Measurements from ENCODE around the gene MRAP2. TPM values are rescaled to one million over a fixed set of nuclear protein-coding genes. Genes with fewer than 3 reads are reported as not detected.
"Not testable (repeated sequence)": the region's sequence is repeated elsewhere in the genome, so short reads cannot be mapped to it uniquely, and the experiment has no call there.

MRAP2 gene
- total and polyA plus RNA-seq, 5 experiments from 2014 or later = not detected

DNA sequence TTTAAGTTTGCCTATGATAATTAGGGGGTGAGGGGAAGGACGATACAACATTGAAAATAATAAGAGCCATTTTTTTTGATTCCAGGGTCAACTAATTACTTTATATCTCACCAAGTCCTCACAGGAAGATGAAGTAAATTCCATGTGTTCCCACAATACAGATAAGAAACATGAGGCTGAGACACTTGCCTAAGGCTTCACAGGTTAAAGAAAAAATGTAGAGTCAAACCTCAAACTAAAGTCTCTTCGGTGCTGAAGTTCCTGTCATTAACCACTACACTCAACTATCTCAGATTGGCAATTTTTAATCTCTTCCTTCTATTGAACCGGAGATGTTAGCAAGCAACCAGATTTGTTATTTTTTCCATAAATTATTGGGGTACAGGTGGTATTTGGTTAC is 33.0 kb downstream of the MRAP2 start:
- no peaks in the 10 kb centered on the region for H3K4me1 Mint-ChIP-seq
- H3K4me3 Mint-ChIP-seq = no peak overlapping the region
- ATAC-seq = no peak
- peaks cover 0 to 4% (median 0%) of the 10 kb centered on the region in 3 donors for H3K36me3 Mint-ChIP-seq
- no peak for DNase-seq
- POLR2A ChIA-PET = no interaction called here
- H3K27ac Mint-ChIP-seq = no peak overlapping the region
- peaks cover 0 to 13% (median 0%) of the 10 kb centered on the region in 5 donors for H3K27me3 Mint-ChIP-seq
- peaks cover 0 to 20% (median 4%) of the 10 kb centered on the region in 9 donors for H3K9me3 Mint-ChIP-seq

GRCh38 chr6:84068873-84069272 is 35.3 kb downstream of the MRAP2 start:
- H3K4me1 Mint-ChIP-seq, ATAC-seq, H3K36me3 Mint-ChIP-seq, DNase-seq, H3K27ac Mint-ChIP-seq, H3K4me3 Mint-ChIP-seq, POLR2A ChIA-PET: not testable (repeated sequence)
- Mint-ChIP-seq H3K27me3 (peaks cover 2 to 27% (median 9%) of the 10 kb centered on the region in 5 donors), H3K9me3 (peaks cover 0 to 31% (median 6%) of the 10 kb centered on the region in 9 donors)

DNA sequence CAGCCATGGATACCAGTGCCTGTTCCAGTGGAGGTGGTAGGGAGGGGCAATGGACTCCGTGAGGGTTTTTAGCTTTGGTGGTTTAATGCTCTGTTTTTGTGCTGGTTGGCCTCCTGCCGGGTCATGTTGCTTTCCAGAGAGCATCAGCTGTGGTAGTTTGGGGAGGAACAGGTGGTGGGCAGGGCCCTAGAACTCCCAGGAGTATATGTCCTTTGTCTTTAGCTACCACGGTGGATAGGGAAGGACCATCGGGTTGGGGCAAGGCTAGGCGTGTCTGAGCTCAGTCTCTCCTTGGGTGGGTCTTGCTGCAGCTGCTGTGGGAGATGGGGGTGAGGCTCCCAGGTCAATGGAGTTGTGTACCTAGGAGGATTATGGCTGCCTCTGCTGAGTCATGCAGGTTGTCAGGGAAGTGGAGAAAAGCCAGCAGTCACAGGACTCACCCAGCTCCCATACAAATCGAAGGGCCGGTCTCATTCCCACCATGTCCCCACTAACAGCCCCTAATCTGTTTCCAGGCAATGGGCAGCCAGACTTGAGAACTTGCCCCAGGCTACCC is 38.9 kb downstream of the MRAP2 start:
- POLR2A ChIA-PET = no interaction called here
- DNase-seq (no peak), ATAC-seq (no peak)
- Mint-ChIP-seq H3K36me3 (peaks cover 0 to 8% (median 0%) of the 10 kb centered on the region in 3 donors), H3K9me3 (peaks cover 0 to 31% (median 6%) of the 10 kb centered on the region in 9 donors), H3K27ac (no peak overlapping the region), H3K4me3 (no peak overlapping the region), H3K4me1 (no peaks in the 10 kb centered on the region), H3K27me3 (peaks cover 2 to 39% (median 12%) of the 10 kb centered on the region in 5 donors)

DNA sequence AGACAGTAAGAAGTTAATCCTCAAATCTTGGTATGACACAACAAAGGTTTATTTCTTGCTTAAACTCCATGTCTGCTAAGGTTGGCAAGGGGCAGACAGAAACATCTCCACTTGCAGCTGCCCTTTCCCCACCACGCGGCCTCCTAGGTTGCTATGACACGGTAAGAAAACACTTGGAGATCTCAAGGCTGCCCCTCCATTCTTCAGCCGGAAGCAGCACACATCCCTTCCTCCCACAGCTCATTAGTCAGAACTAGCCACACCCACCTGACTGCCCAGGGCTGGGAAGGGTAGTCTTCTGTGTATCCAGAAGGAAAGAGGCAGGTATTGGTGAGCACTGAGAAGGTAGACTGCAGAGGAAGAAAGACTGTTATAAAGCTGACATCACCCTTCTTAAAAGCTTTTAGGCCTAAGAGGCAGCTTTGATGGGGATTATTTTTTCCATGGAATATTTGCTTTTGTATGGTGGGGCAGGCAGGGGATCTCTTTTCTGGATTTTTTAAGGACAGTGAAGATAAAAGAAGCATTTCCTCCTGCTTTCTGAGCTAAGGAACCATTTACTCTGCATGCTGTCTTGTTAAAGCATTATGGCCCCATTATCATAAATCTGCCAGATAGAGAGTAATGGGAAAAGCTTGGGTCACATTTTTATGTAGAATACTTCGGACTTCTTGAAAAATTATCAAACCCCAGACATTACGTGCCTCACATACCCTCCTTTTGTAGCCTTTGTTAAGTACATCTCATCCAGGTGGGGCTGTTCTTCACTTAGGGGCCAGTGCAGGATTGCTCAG is 41.6 kb downstream of the MRAP2 start:
- POLR2A ChIA-PET = no interaction called here
- DNase-seq (no peak), ATAC-seq (no peak)
- H3K4me1 Mint-ChIP-seq = no peaks in the 10 kb centered on the region
- peaks cover 0 to 8% (median 0%) of the 10 kb centered on the region in 3 donors for H3K36me3 Mint-ChIP-seq
- H3K9me3 Mint-ChIP-seq = peaks cover 0 to 28% (median 4%) of the 10 kb centered on the region in 9 donors
- H3K27ac Mint-ChIP-seq = no peak overlapping the region
- peaks cover 3 to 33% (median 12%) of the 10 kb centered on the region in 5 donors for H3K27me3 Mint-ChIP-seq
- no peak overlapping the region for H3K4me3 Mint-ChIP-seq

GRCh38 chr6:84077645-84078044 is 44.1 kb downstream of the MRAP2 start:
- Mint-ChIP-seq H3K9me3 (peaks cover 0 to 10% (median 0%) of the 10 kb centered on the region in 9 donors), H3K36me3 (no peaks in the 10 kb centered on the region), H3K4me1 (no peaks in the 10 kb centered on the region), H3K27ac (no peak overlapping the region), H3K4me3 (no peak overlapping the region), H3K27me3 (peaks cover 3 to 27% (median 10%) of the 10 kb centered on the region in 5 donors)
- POLR2A ChIA-PET = no interaction called here
- no peak for ATAC-seq
- DNase-seq = no peak

DNA sequence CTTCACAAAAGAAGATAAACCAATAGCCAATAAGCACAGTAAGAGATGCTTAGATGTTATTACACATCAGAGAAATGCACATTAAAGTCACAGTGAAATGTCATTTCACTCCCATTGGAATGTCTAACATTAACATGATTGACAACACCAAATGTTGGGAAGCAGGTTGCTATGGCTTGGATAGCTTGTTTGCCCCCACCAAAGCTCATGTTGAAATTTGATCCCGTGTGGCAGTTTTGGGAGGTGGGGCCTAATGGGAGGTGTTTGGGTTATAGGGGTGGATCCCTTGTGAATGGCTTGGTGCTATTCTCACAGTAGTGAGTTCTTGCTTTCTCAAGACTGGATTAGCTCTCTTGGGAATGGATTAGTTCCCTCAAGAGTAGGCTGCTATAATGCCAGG is 44.8 kb downstream of the MRAP2 start:
- DNase-seq = no peak
- no peak overlapping the region for H3K27ac Mint-ChIP-seq
- ATAC-seq = no peak
- POLR2A ChIA-PET = no interaction called here
- H3K36me3 Mint-ChIP-seq = no peaks in the 10 kb centered on the region
- H3K9me3 Mint-ChIP-seq = peaks cover 0 to 5% (median 0%) of the 10 kb centered on the region in 9 donors
- H3K4me3 Mint-ChIP-seq = no peak overlapping the region
- peaks cover 5 to 27% (median 13%) of the 10 kb centered on the region in 5 donors for H3K27me3 Mint-ChIP-seq
- no peaks in the 10 kb centered on the region for H3K4me1 Mint-ChIP-seq

GRCh38 chr6:84081222-84081621 is 47.6 kb downstream of the MRAP2 start:
- POLR2A ChIA-PET = no interaction called here
- Mint-ChIP-seq H3K4me1 (peaks cover 0 to 2% (median 0%) of the 10 kb centered on the region in 4 donors), H3K9me3 (peaks cover 0 to 3% (median 0%) of the 10 kb centered on the region in 9 donors), H3K27ac (no peak overlapping the region), H3K27me3 (peaks cover 0 to 17% (median 6%) of the 10 kb centered on the region in 5 donors), H3K36me3 (no peaks in the 10 kb centered on the region), H3K4me3 (no peak overlapping the region)
- no peak for ATAC-seq
- no peak for DNase-seq

DNA sequence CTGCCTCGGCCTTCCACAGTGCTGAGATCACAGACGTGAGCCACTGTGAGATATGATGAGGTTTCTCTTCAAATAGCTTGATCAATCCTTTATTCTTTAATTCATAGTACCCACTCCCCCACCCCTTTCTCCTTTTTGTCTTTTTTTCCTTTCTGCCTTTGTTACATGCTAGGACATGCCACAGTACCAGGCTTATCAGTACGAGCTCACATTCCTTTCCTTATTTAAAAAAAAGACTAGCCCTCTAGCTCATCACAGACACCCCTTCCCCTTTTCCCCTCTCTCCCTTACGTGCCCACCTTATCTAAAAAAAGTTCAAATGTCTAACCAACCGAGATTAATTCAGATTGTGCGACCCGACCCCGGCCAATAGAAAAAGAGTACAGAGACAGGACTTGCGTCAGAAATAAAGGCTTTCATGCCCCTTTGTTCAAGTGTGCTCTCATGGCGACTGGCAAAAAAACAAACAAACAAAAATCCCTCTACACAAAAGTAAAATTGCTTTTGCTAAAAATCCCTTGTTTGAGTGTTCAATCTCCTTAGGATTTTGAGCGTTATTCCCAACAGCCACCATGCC is 49.2 kb downstream of the MRAP2 start:
- POLR2A ChIA-PET = no interaction called here
- DNase-seq = no peak
- Mint-ChIP-seq H3K36me3 (no peaks in the 10 kb centered on the region), H3K4me1 (peaks cover 0 to 2% (median 0%) of the 10 kb centered on the region in 4 donors), H3K27ac (no peak overlapping the region), H3K9me3 (peaks cover 0 to 3% (median 0%) of the 10 kb centered on the region in 9 donors), H3K27me3 (peaks cover 0 to 18% (median 7%) of the 10 kb centered on the region in 5 donors), H3K4me3 (no peak overlapping the region)
- ATAC-seq = no peak

- H3K36me3 Mint-ChIP-seq, DNase-seq, H3K4me1 Mint-ChIP-seq, H3K4me3 Mint-ChIP-seq, H3K27ac Mint-ChIP-seq, ATAC-seq, H3K9me3 Mint-ChIP-seq, POLR2A ChIA-PET: not testable (repeated sequence)
- peaks cover 0 to 18% (median 5%) of the 10 kb centered on the region in 5 donors for H3K27me3 Mint-ChIP-seq
Observed at GRCh38 chr6:84084705-84085104, 51.1 kb downstream of the MRAP2 start.

DNA sequence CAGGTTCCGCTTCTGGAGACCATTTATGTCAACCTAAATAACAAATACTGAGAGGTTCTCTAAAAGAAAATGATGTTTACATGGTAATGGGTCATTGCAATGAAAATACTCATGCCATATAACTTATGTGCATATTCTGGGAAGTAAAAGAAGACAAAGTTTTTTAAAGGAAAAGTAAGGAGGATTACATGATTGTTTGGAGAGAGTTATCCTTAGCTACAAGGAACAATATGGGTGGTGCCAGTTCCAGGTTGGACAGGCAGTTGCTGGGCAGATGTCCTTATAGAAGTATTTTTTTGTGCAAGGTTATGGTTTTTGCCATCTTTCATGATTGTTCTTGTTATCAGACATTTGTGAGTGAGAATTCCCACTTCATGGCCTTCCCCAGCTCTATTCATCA is 52.5 kb downstream of the MRAP2 start:
- Mint-ChIP-seq H3K9me3 (peaks cover 0 to 3% (median 0%) of the 10 kb centered on the region in 9 donors), H3K27me3 (peaks cover 0 to 16% (median 5%) of the 10 kb centered on the region in 5 donors), H3K4me1 (peaks cover 0 to 2% (median 0%) of the 10 kb centered on the region in 4 donors), H3K36me3 (no peaks in the 10 kb centered on the region), H3K4me3 (no peak overlapping the region), H3K27ac (no peak overlapping the region)
- POLR2A ChIA-PET = no interaction called here
- ATAC-seq = no peak
- no peak for DNase-seq

DNA sequence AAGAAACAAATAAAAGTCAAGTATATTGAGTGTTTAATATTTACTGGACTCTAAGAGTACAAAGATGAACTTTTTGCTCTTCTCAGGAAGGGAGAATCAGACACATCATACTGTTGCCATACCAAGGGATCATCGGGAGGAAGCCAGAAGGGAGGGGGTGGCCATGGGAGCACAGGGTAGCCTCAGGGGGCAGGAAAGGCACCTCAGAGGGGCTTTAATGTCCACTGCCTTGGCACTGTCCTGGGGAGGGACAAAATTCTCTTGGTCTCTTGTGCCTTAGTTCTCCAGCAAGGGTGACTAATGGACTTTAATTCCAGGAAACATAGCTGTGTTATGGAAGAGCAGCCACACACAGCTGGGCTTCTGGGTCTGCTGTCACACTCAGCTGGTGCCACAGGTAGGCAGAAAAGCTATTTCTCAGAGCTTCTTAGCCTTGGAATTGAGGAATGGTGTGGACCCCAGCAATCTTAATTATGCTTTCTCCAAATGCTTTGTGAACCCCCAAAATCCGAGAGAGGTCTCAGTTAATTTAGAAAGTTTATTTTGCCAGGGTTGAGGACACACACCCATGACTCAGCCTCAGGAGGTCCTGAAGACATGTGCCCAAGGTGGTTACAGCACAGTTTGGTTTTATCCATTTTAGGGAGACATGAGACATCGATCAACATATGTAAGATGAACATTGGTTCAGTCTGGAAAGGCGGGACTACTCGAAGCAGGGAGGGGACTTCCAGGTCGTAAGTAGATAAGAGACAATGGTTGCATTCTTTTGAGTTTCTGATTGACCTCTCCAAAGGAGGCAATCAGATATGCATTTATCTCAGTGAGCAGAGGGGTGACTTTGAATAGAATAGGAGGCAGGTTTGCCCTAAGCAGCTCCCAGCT is 53.2 kb downstream of the MRAP2 start:
- POLR2A ChIA-PET = no interaction called here
- peaks cover 0 to 2% (median 0%) of the 10 kb centered on the region in 9 donors for H3K9me3 Mint-ChIP-seq
- H3K36me3 Mint-ChIP-seq = no peaks in the 10 kb centered on the region
- no peak for ATAC-seq
- no peak overlapping the region for H3K27ac Mint-ChIP-seq
- DNase-seq = no peak
- H3K4me3 Mint-ChIP-seq = no peak overlapping the region
- peaks cover 0 to 16% (median 6%) of the 10 kb centered on the region in 5 donors for H3K27me3 Mint-ChIP-seq
- H3K4me1 Mint-ChIP-seq = peaks cover 0 to 2% (median 0%) of the 10 kb centered on the region in 4 donors

DNA sequence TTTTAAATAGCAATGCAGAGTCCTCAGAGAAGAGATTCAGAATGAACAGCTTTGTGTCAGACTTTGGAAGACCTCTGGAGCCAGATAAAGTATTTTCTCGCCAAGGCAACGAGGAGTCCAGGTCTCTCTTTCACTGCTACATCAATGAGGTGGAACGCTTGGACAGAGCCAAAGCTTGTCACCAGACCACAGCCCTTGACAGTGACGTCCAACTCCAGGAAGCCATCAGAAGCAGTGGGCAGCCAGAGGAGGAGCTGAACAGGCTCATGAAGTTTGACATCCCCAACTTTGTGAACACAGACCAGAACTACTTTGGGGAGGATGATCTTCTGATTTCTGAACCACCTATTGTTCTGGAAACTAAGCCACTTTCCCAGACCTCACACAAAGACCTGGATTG is 55.5 kb downstream of the MRAP2 start:
- Mint-ChIP-seq H3K36me3 (no peaks in the 10 kb centered on the region), H3K9me3 (peaks cover 0 to 3% (median 0%) of the 10 kb centered on the region in 9 donors), H3K4me3 (no peak overlapping the region), H3K4me1 (peaks cover 0 to 2% (median 0%) of the 10 kb centered on the region in 4 donors), H3K27me3 (peaks cover 1 to 18% (median 7%) of the 10 kb centered on the region in 5 donors), H3K27ac (no peak overlapping the region)
- ATAC-seq (no peak), DNase-seq (no peak)
- POLR2A ChIA-PET = no interaction called here
